A549 (cell line): ENCODE data around the gene ITPKB.

Experiments
- CBX2 ChIP-seq: fragments of 200-600 bp; sonication (generic); IDR thresholded peaks from 2 replicates; pipeline ENCODE4 v1.6.1; 2016; ENCODE audit warnings: low read depth, mild to moderate bottlenecking, borderline replicate concordance
- HDAC2 ChIP-seq: fragments of 200-600 bp; sonication (generic); IDR thresholded peaks from 2 replicates; pipeline ENCODE4 v1.6.1; 2016
- JUNB ChIP-seq: fragments of >200 bp; sonication (Bioruptor Twin); formaldehyde crosslinking; IDR thresholded peaks from 2 replicates; pipeline ENCODE4 v1.6.1; 2016
- POLR2A ChIP-seq: IDR thresholded peaks from 2 replicates; pipeline ENCODE4 v1.6.1; 2012; ENCODE audit warnings: mild to moderate bottlenecking, low read length
- RFX5 ChIP-seq: fragments of 450-650 bp; IDR thresholded peaks from 2 replicates; pipeline ENCODE4 v1.7.1; 2014; ENCODE audit warnings: antibody characterized with exemption, mild to moderate bottlenecking, moderate library complexity
- SMC3 ChIP-seq: fragments of >200 bp; sonication (Bioruptor Twin); formaldehyde crosslinking; IDR thresholded peaks from 3 replicates; pipeline ENCODE4 v1.6.1; 2018; ENCODE audit warnings: inconsistent platforms
- TF ChIP-seq, protein P1 (sequence below): fragments of >200 bp; sonication (Bioruptor Twin); formaldehyde crosslinking; IDR thresholded peaks from 3 replicates; pipeline ENCODE4 v1.5.1; 2016

- TF ChIP-seq POLR2A (no peak), CBX2 (no peak), RFX5 (no peak), JUNB (no peak), HDAC2 (no peak), SMC3 (no peak)
- TF ChIP-seq, protein P1, sequence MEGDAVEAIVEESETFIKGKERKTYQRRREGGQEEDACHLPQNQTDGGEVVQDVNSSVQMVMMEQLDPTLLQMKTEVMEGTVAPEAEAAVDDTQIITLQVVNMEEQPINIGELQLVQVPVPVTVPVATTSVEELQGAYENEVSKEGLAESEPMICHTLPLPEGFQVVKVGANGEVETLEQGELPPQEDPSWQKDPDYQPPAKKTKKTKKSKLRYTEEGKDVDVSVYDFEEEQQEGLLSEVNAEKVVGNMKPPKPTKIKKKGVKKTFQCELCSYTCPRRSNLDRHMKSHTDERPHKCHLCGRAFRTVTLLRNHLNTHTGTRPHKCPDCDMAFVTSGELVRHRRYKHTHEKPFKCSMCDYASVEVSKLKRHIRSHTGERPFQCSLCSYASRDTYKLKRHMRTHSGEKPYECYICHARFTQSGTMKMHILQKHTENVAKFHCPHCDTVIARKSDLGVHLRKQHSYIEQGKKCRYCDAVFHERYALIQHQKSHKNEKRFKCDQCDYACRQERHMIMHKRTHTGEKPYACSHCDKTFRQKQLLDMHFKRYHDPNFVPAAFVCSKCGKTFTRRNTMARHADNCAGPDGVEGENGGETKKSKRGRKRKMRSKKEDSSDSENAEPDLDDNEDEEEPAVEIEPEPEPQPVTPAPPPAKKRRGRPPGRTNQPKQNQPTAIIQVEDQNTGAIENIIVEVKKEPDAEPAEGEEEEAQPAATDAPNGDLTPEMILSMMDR = no peak
Measured at GRCh38 chr1:226733304-226733703, 5.8 kb downstream of the ITPKB start.
